ENCODE measurements around the gene THUMPD1. TPM values are rescaled to one million over a fixed set of nuclear protein-coding genes. Genes with fewer than 3 reads are reported as not detected.
"Not testable (repeated sequence)": the region's sequence is repeated elsewhere in the genome, so short reads cannot be mapped to it uniquely, and the experiment has no call there.

Gene THUMPD1
- total and polyA plus RNA-seq, 4 experiments from 2014 or later = 58.1 to 74.4 (median 73.1) TPM

GRCh38 chr16:20720251-20720650 is 21.4 kb downstream of the THUMPD1 start:
- no peak for DNase-seq
- no peaks in the 10 kb centered on the region for H3K27me3 Mint-ChIP-seq
- intact Hi-C loops (cut with micrococcal nuclease) = no loop called here
- H3K9me3 ChIP-seq (ENCODE audit: control insufficient read depth in 1 of 2, low read length in 2 of 2) = no peaks in the 10 kb centered on the region
- CTCF ChIA-PET (ENCODE audit: partially characterized antibody) = no interaction called here
- peaks cover 0 to 3% of the 10 kb centered on the region in 2 donors for H3K36me3 Mint-ChIP-seq
- H3K27me3 ChIP-seq (ENCODE audit: insufficient read depth, low read length) = no peaks in the 10 kb centered on the region
- H3K4me1 ChIP-seq (ENCODE audit: insufficient read depth, low read length) = no peaks in the 10 kb centered on the region
- H3K4me1 Mint-ChIP-seq = no peaks in the 10 kb centered on the region
- no peak overlapping the region for H3K4me3 Mint-ChIP-seq
- POLR2A ChIA-PET (ENCODE audit: partially characterized antibody) = no interaction called here
- no peaks in the 10 kb centered on the region for H3K9me3 Mint-ChIP-seq
- no peak overlapping the region for H3K4me3 ChIP-seq (ENCODE audit: low read length in 2 of 2)
- no peaks in the 10 kb centered on the region for H3K36me3 ChIP-seq (ENCODE audit: insufficient read depth, low read length)
- no peak overlapping the region for H3K27ac Mint-ChIP-seq
- no peak overlapping the region for H3K27ac ChIP-seq (ENCODE audit: low read depth, low read length)

- POLR2A ChIA-PET (ENCODE audit: partially characterized antibody); H3K4me1 Mint-ChIP-seq; H3K27ac Mint-ChIP-seq; H3K9me3 ChIP-seq (ENCODE audit: control insufficient read depth in 1 of 2, low read length in 2 of 2); H3K4me1 ChIP-seq (ENCODE audit: insufficient read depth, low read length); H3K36me3 ChIP-seq (ENCODE audit: insufficient read depth, low read length); H3K9me3 Mint-ChIP-seq; DNase-seq; H3K27me3 Mint-ChIP-seq; H3K4me3 ChIP-seq (ENCODE audit: low read length in 2 of 2); H3K27ac ChIP-seq (ENCODE audit: low read depth, low read length); H3K4me3 Mint-ChIP-seq; H3K27me3 ChIP-seq (ENCODE audit: insufficient read depth, low read length); intact Hi-C loops (cut with micrococcal nuclease); H3K36me3 Mint-ChIP-seq: not testable (repeated sequence)
- CTCF ChIA-PET (ENCODE audit: partially characterized antibody) = interaction anchor here (0.6 kb wide), 1 partner anchor 948 kb away, joined by 3 read pairs; no protein-coding TSS in a partner anchor
Observed at GRCh38 chr16:20717718-20718117, 23.9 kb downstream of the THUMPD1 start.

GRCh38 chr16:20711277-20711911 is 30.2 kb downstream of the THUMPD1 start:
- Histone ChIP-seq H3K27me3 (ENCODE audit: insufficient read depth, low read length) (no peaks in the 10 kb centered on the region), H3K4me1 (ENCODE audit: insufficient read depth, low read length) (no peaks in the 10 kb centered on the region), H3K9me3 (ENCODE audit: control insufficient read depth in 1 of 2, low read length in 2 of 2) (no peaks in the 10 kb centered on the region), H3K27ac (ENCODE audit: low read depth, low read length) (no peak overlapping the region), H3K36me3 (ENCODE audit: insufficient read depth, low read length) (no peaks in the 10 kb centered on the region), H3K4me3 (ENCODE audit: low read length in 2 of 2) (no peak overlapping the region)
- ChIA-PET CTCF (ENCODE audit: partially characterized antibody) (no interaction called here), POLR2A (ENCODE audit: partially characterized antibody) (interaction anchor here (0.7 kb wide), 1 partner anchor 122 kb away, joined by 5 read pairs; no protein-coding TSS in a partner anchor)
- Mint-ChIP-seq H3K4me1 (no peaks in the 10 kb centered on the region), H3K36me3 (no peaks in the 10 kb centered on the region), H3K27ac (no peak overlapping the region), H3K4me3 (no peak overlapping the region), H3K9me3 (no peaks in the 10 kb centered on the region), H3K27me3 (no peaks in the 10 kb centered on the region)
- intact Hi-C loops (cut with micrococcal nuclease) = no loop called here
- no peak for DNase-seq

DNA sequence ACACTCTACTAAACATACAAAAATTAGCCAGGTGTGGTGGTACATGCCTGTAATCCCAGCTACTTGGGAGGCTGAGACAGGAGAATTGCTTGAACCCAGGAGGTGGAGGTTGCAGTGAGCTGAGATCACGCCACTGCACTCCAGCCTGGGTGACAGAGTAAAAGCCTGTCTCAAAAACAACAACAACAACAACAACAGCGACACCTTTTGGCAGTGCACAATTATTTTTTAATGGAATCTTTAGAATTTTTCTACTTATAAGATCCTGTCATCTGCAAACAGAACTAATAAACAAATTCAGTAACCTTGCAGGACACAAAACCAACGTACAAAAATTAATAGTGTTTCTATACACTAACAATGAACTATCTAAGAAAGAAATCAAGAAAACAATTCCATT is 33.5 kb downstream of the THUMPD1 start:
- H3K36me3 Mint-ChIP-seq; H3K9me3 ChIP-seq (ENCODE audit: control insufficient read depth in 1 of 2, low read length in 2 of 2); H3K4me1 ChIP-seq (ENCODE audit: insufficient read depth, low read length); CTCF ChIA-PET (ENCODE audit: partially characterized antibody); POLR2A ChIA-PET (ENCODE audit: partially characterized antibody); DNase-seq; H3K27ac Mint-ChIP-seq; H3K4me3 ChIP-seq (ENCODE audit: low read length in 2 of 2); H3K4me1 Mint-ChIP-seq; H3K27me3 ChIP-seq (ENCODE audit: insufficient read depth, low read length); H3K36me3 ChIP-seq (ENCODE audit: insufficient read depth, low read length); H3K27ac ChIP-seq (ENCODE audit: low read depth, low read length); H3K4me3 Mint-ChIP-seq; intact Hi-C loops (cut with micrococcal nuclease); H3K27me3 Mint-ChIP-seq: not testable (repeated sequence)
- peaks cover 0 to 11% (median under 1%) of the 10 kb centered on the region in 8 donors for H3K9me3 Mint-ChIP-seq

DNA sequence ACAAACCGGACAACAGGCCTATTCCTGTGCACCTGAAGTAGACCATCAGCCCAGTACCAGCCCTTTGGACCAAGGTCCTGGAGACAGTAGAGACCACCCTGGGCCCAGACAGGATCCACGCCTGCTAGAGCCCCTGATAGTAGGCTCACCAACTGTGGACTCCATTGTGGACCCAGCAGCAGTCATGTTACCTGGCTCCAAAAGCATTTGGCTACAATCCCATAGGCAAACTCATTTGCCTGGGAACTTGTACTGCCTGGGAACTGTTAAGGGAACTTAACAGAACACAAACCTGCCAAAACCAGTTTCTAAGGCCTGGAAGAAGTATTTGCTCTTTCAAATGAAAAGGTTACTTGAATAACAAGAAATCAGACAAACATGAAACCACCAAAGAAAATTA is 34.2 kb downstream of the THUMPD1 start:
- Histone ChIP-seq H3K9me3 (ENCODE audit: control insufficient read depth in 1 of 2, low read length in 2 of 2) (no peaks in the 10 kb centered on the region), H3K4me1 (ENCODE audit: insufficient read depth, low read length) (no peaks in the 10 kb centered on the region), H3K36me3 (ENCODE audit: insufficient read depth, low read length) (no peaks in the 10 kb centered on the region), H3K27ac (ENCODE audit: low read depth, low read length) (no peak overlapping the region), H3K27me3 (ENCODE audit: insufficient read depth, low read length) (no peaks in the 10 kb centered on the region), H3K4me3 (ENCODE audit: low read length in 2 of 2) (no peak overlapping the region)
- intact Hi-C loops (cut with micrococcal nuclease) = no loop called here
- no peaks in the 10 kb centered on the region for H3K4me1 Mint-ChIP-seq
- ChIA-PET POLR2A (ENCODE audit: partially characterized antibody) (no interaction called here), CTCF (ENCODE audit: partially characterized antibody) (no interaction called here)
- no peak for DNase-seq
- peaks cover 0 to 11% (median 2%) of the 10 kb centered on the region in 8 donors for H3K9me3 Mint-ChIP-seq
- peaks cover 0 to 14% of the 10 kb centered on the region in 2 donors for H3K36me3 Mint-ChIP-seq
- H3K27me3 Mint-ChIP-seq = no peaks in the 10 kb centered on the region
- H3K27ac Mint-ChIP-seq = no peak overlapping the region
- H3K4me3 Mint-ChIP-seq = no peak overlapping the region

GRCh38 chr16:20705972-20706371 is 35.6 kb downstream of the THUMPD1 start:
- POLR2A ChIA-PET (ENCODE audit: partially characterized antibody); H3K9me3 ChIP-seq (ENCODE audit: control insufficient read depth in 1 of 2, low read length in 2 of 2); H3K4me1 ChIP-seq (ENCODE audit: insufficient read depth, low read length); H3K27me3 Mint-ChIP-seq; H3K36me3 ChIP-seq (ENCODE audit: insufficient read depth, low read length); intact Hi-C loops (cut with micrococcal nuclease); DNase-seq; H3K4me3 Mint-ChIP-seq; H3K4me1 Mint-ChIP-seq; H3K27ac ChIP-seq (ENCODE audit: low read depth, low read length); CTCF ChIA-PET (ENCODE audit: partially characterized antibody); H3K27ac Mint-ChIP-seq; H3K4me3 ChIP-seq (ENCODE audit: low read length in 2 of 2); H3K27me3 ChIP-seq (ENCODE audit: insufficient read depth, low read length): not testable (repeated sequence)
- Mint-ChIP-seq H3K9me3 (peaks cover 0 to 14% (median 2%) of the 10 kb centered on the region in 8 donors), H3K36me3 (peaks cover 0 to 18% of the 10 kb centered on the region in 2 donors)

DNA sequence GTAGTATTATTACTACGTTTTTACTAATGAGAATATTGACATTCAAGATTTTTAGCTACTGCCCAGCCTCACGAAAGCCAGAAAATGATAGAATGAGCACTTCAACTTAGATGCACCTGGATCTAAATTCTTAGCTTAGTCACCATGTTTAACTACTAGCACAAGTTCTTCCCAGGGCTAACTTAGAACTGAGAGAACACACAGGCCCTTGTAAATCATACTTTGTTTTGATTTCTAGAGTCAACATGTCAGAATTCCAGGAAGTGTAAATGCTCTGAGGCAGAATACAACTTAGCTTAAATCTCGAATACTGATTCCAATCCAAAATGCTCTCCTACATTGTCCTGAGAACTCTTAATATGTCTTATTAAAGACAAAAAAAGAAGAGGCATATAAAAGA is 37.3 kb downstream of the THUMPD1 start:
- Histone ChIP-seq H3K36me3 (ENCODE audit: insufficient read depth, low read length) (no peaks in the 10 kb centered on the region), H3K4me3 (ENCODE audit: low read length in 2 of 2) (no peak overlapping the region), H3K27ac (ENCODE audit: low read depth, low read length) (no peak overlapping the region), H3K9me3 (ENCODE audit: control insufficient read depth in 1 of 2, low read length in 2 of 2) (no peaks in the 10 kb centered on the region), H3K27me3 (ENCODE audit: insufficient read depth, low read length) (no peaks in the 10 kb centered on the region), H3K4me1 (ENCODE audit: insufficient read depth, low read length) (no peaks in the 10 kb centered on the region)
- Mint-ChIP-seq H3K27ac (no peak overlapping the region), H3K4me1 (no peaks in the 10 kb centered on the region), H3K9me3 (peaks cover 0 to 18% (median 3%) of the 10 kb centered on the region in 8 donors), H3K27me3 (no peaks in the 10 kb centered on the region), H3K36me3 (peaks cover 0 to 18% of the 10 kb centered on the region in 2 donors), H3K4me3 (no peak overlapping the region)
- intact Hi-C loops (cut with micrococcal nuclease) = no loop called here
- DNase-seq = no peak
- ChIA-PET POLR2A (ENCODE audit: partially characterized antibody) (no interaction called here), CTCF (ENCODE audit: partially characterized antibody) (interaction anchor here (0.8 kb wide), 1 partner anchor 10 kb away, joined by 3 read pairs; no protein-coding TSS in a partner anchor)

DNA sequence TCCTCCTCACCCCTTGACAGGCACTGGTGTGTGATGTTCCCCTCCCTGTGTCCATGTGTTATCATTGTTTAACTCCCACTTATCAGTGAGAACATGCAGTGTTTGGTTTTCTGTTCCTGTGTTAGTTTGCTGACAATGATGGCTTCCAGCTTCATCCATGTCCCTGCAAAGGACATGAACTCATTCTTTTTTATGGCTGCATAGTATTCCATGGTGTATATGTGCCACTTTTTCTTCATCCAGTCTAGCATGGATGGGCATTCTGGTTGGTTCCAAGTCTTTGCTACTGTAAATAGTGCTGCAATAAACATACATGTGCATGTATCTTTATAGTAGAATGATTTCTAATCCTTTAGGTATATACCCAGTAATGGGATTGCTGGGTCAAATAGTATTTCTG is 39.9 kb downstream of the THUMPD1 start:
- H3K27me3 ChIP-seq (ENCODE audit: insufficient read depth, low read length); DNase-seq; H3K36me3 ChIP-seq (ENCODE audit: insufficient read depth, low read length); H3K4me1 Mint-ChIP-seq; H3K4me1 ChIP-seq (ENCODE audit: insufficient read depth, low read length); H3K4me3 ChIP-seq (ENCODE audit: low read length in 2 of 2); intact Hi-C loops (cut with micrococcal nuclease); H3K27me3 Mint-ChIP-seq; H3K4me3 Mint-ChIP-seq; H3K27ac Mint-ChIP-seq; H3K9me3 ChIP-seq (ENCODE audit: control insufficient read depth in 1 of 2, low read length in 2 of 2); H3K27ac ChIP-seq (ENCODE audit: low read depth, low read length); CTCF ChIA-PET (ENCODE audit: partially characterized antibody); POLR2A ChIA-PET (ENCODE audit: partially characterized antibody): not testable (repeated sequence)
- Mint-ChIP-seq H3K9me3 (peaks cover 0 to 18% (median 3%) of the 10 kb centered on the region in 8 donors), H3K36me3 (peaks cover 0 to 18% of the 10 kb centered on the region in 2 donors)
